NCI-H748 treated with DMSO at 0.1 percent for 48 hours (cell line): ENCODE data around the gene CPZ.

Source experiments
- DNase-seq: peaks from one replicate; lab custom pipeline; 2025; lab: John Stamatoyannopoulos, UW

CPZ gene

GRCh38 chr4:8581094-8581861 lies 11.3 kb upstream of the CPZ start:
- DNase-seq, result no peak

GRCh38 chr4:8582016-8582415 lies 10.5 kb upstream of the CPZ start:
- DNase-seq, result no peak

- no peak for DNase-seq
Measured at GRCh38 chr4:8582436-8582835, 10.1 kb upstream of the CPZ start.

GRCh38 chr4:8582941-8583654 lies 9.5 kb upstream of the CPZ start:
- DNase-seq, result no peak

- DNase-seq, result no peak
Measured at GRCh38 chr4:8583655-8584025, 8.9 kb upstream of the CPZ start.

GRCh38 chr4:8585186-8585585 lies 7.4 kb upstream of the CPZ start:
- DNase-seq, result no peak

- DNase-seq, result no peak
Measured at GRCh38 chr4:8585721-8586212, 6.8 kb upstream of the CPZ start.

GRCh38 chr4:8586246-8586645 lies 6.3 kb upstream of the CPZ start:
- DNase-seq, result no peak

GRCh38 chr4:8586671-8587468 lies 5.7 kb upstream of the CPZ start:
- DNase-seq, result no peak

GRCh38 chr4:8587469-8588195 lies 4.9 kb upstream of the CPZ start:
- no peak for DNase-seq

GRCh38 chr4:8588196-8588470 lies 4.4 kb upstream of the CPZ start:
- no peak for DNase-seq

- no peak for DNase-seq
Measured at GRCh38 chr4:8589336-8589735, 3.2 kb upstream of the CPZ start.

- DNase-seq, result no peak
Measured at GRCh38 chr4:8589823-8590545, 2.6 kb upstream of the CPZ start.

GRCh38 chr4:8590546-8590880 lies 2.1 kb upstream of the CPZ start:
- DNase-seq, result no peak

- no peak for DNase-seq
Measured at GRCh38 chr4:8591114-8591513, 1.5 kb upstream of the CPZ start.

GRCh38 chr4:8591626-8592365 lies 769 bp upstream of the CPZ start:
- DNase-seq, result no peak

- no peak for DNase-seq
Measured at GRCh38 chr4:8593264-8594096, 915 bp downstream of the CPZ start.

- no peak for DNase-seq
Measured at GRCh38 chr4:8594097-8595038, 1.8 kb downstream of the CPZ start.
